Left lung (tissue), 10 donors: ENCODE measurements around the gene EIF2AK3. TPM values are rescaled to one million over a fixed set of nuclear protein-coding genes. Genes with fewer than 3 reads are reported as not detected.
A peak's percentile ranks its signal among the peaks of the same experiment; 100 is the strongest.

Source experiments
- ATAC-seq: fragments of 200-7000 bp; cut with Tn5 transposase; one replicate; pipeline ENCODE4 v1.9.1; 2020; ENCODE audit warnings: moderate library complexity
- DNase-seq, 4 donors: peaks; one replicate each; pipeline ENCODE4 v3.0.0-alpha.2; 2013 to 2020
- H3K27ac ChIP-seq, 2 donors: fragments of 200-600 bp; sonication (generic) in 1 of 2; one replicate each; pipeline versions ENCODE4 v1.5.0 to v1.8.0; 2020 to 2021
- H3K27me3 ChIP-seq, 2 donors: fragments of 200-600 bp; sonication (generic) in 1 of 2; one replicate each; pipeline versions ENCODE4 v1.5.0 to v1.8.0; 2020 to 2021
- H3K36me3 ChIP-seq, 2 donors: fragments of 200-600 bp; sonication (generic) in 1 of 2; one replicate each; pipeline versions ENCODE4 v1.5.0 to v1.8.0; 2020 to 2021
- H3K4me1 ChIP-seq, 2 donors: fragments of 200-600 bp; one replicate each; pipeline ENCODE4 v1.8.0; 2021
- H3K4me3 ChIP-seq, 2 donors: fragments of 200-600 bp; sonication (generic) in 1 of 2; one replicate each; pipeline versions ENCODE4 v1.5.0 to v1.8.0; 2020 to 2021; ENCODE audit warnings: mild to moderate bottlenecking in 1 of 2
- H3K9me3 ChIP-seq, 2 donors: fragments of 200-600 bp; sonication (generic) in 1 of 2; one replicate each; pipeline versions ENCODE4 v1.5.0 to v1.8.0; 2020 to 2021
- intact Hi-C, 2 donors: fragments of 100-400 bp; cut with DNase I; formaldehyde crosslinking; loops; one replicate each; pipeline versions ENCODE4 v1.11.2 to v1.14.2; 2022
- polyA plus RNA-seq, 6 donors: library from polyadenylated mRNA; unstranded; fragments of 120-200 nt; gene quantifications; one replicate each; pipeline ENCODE4 v1.2.1, GENCODE V29; 2013; ENCODE audit not compliant: insufficient read length in 6 of 6
- total RNA-seq, 2 donors: library from RNA; stranded (reverse); fragmentation: NEBNext Ultra II Directional; extraction: Animal tissue kit (Norgen Biotek cat#: 25700); gene quantifications; one replicate each; pipeline ENCODE4 v1.2.1, GENCODE V29; 2021
- TF ChIP-seq, protein P1 (sequence below), 2 donors: fragments of 200-600 bp; sonication (generic) in 1 of 2; IDR thresholded peaks; one replicate each; pipeline versions ENCODE4 v1.5.0 to v1.8.0; 2021; ENCODE audit warnings: antibody characterized with exemption in 2 of 2
- donor health status: DM: no; HTN: yes; CAD: no.
- donor health status: DM: no; HTN: no; CAD: no.

The EIF2AK3 gene
- total and polyA plus RNA-seq, 8 donors = 23.5 to 31.2 (median 28.1) TPM

DNA sequence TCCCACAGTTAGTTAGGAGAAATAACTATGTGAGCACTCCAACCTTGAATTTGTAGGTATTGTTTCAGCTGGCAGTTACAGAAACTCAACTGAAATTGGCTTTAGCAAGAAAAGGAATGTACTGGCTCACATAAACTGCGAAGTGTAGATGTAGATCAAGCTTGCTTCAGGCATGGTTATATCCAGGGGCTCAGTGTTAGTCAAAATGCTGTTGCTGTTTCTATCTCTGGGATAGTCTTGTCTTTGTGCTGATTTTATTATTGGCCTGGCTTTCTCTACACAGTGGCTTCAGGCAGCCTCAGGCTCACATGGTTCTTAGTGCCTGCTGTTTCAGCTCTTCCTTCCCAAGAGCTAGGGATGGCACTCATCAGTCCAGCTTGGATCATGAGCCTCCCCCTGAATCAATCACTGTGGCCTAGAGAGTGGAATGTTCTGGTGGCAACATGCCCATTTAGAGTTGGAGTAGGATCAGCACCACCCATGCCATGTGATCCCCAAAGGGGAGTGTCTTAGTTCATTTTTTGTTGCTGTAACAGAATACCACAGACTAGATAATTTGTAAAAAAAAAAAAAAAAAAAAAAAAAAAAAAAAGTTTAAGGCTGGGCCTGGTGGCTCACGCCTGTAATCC, 105.7 kb downstream of the EIF2AK3 start:
- H3K27ac ChIP-seq = no peak overlapping the region
- H3K4me1 ChIP-seq = no peaks in the 10 kb centered on the region
- TF ChIP-seq, protein P1, sequence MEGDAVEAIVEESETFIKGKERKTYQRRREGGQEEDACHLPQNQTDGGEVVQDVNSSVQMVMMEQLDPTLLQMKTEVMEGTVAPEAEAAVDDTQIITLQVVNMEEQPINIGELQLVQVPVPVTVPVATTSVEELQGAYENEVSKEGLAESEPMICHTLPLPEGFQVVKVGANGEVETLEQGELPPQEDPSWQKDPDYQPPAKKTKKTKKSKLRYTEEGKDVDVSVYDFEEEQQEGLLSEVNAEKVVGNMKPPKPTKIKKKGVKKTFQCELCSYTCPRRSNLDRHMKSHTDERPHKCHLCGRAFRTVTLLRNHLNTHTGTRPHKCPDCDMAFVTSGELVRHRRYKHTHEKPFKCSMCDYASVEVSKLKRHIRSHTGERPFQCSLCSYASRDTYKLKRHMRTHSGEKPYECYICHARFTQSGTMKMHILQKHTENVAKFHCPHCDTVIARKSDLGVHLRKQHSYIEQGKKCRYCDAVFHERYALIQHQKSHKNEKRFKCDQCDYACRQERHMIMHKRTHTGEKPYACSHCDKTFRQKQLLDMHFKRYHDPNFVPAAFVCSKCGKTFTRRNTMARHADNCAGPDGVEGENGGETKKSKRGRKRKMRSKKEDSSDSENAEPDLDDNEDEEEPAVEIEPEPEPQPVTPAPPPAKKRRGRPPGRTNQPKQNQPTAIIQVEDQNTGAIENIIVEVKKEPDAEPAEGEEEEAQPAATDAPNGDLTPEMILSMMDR (IDR thresholded peaks at IDR 0.05) = no peak
- intact Hi-C loops = no loop called here
- H3K27me3 ChIP-seq = no peaks in the 10 kb centered on the region
- no peak for ATAC-seq
- no peaks in the 10 kb centered on the region for H3K9me3 ChIP-seq
- H3K4me3 ChIP-seq = no peak overlapping the region
- no peak for DNase-seq
- no peaks in the 10 kb centered on the region for H3K36me3 ChIP-seq

DNA sequence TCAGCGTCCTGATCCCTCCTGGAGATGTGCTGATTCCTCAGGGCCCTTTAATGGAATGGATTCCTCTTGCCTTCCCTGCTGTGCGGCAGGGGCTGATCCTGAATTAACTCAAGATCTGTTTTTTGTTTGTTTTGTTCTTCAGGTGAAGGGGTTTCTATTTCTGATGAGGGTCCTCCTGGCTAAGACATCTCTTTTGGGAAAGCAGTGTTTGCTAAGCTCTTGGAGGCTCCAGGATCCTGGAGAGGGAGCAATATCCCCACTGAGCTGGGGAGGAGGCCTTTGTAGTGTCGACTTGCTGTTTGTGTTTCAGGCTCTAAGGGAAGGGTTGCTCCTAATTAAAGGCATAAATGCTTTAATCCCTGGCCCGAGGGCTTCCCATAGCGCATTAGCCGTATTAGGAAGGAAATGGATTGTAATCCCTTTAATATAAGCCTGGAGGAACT, 109.5 kb downstream of the EIF2AK3 start:
- no peaks in the 10 kb centered on the region for H3K36me3 ChIP-seq
- no peaks in the 10 kb centered on the region for H3K4me1 ChIP-seq
- TF ChIP-seq, protein P1 (IDR thresholded peaks at IDR 0.05) = no peak
- peak; percentile 86 for ATAC-seq
- no peaks in the 10 kb centered on the region for H3K27me3 ChIP-seq
- intact Hi-C loops = no loop called here
- H3K9me3 ChIP-seq = no peaks in the 10 kb centered on the region
- peak in 1 of 4 donors; percentile 3 for DNase-seq
- H3K27ac ChIP-seq = no peak overlapping the region
- no peak overlapping the region for H3K4me3 ChIP-seq

Other genes starting within 250 kb of the EIF2AK3 start
- gene FOXI3, start 174.8 kb downstream of the EIF2AK3 start, total RNA-seq = not detected
- gene FOXI3, start 174.8 kb downstream of the EIF2AK3 start, polyA plus RNA-seq = under 1 TPM in 3 of 6 donors, not detected in 3; 0.07 to 0.08 (median 0.07) TPM
- 10 to 100 TPM; 16.0 to 18.5 TPM for gene RPIA, start 64.2 kb upstream of the EIF2AK3 start, total RNA-seq
- 10 to 100 TPM; 31.5 to 35.2 (median 33.1) TPM for gene RPIA, start 64.2 kb upstream of the EIF2AK3 start, polyA plus RNA-seq